Activated CD8-positive, alpha-beta T cell treated with anti-CD3 and anti-CD28 coated beads, Interleukin-2, amount 10 ng/mL, durations not matched to agents 7 days and 5 days (primary cell): ENCODE data around the gene ANP32E. TPM values are rescaled to one million over a fixed set of nuclear protein-coding genes. Genes with fewer than 3 reads are reported as not detected.
"Not testable (repeated sequence)": the region's sequence is repeated elsewhere in the genome, so short reads cannot be mapped to it uniquely, and the experiment has no call there.

Experiments
- ATAC-seq: fragments of 150-1000 bp; cut with Tn5 transposase; one replicate; pipeline ENCODE4 v1.10.0; 2021; ENCODE audit warnings: moderate library complexity
- CTCF ChIA-PET: fragments of 350-600 bp; sonication (Branson Sonifier 250); formaldehyde crosslinking; loops from one replicate; lab custom pipeline; 2021; ENCODE audit warnings: antibody characterized with exemption; lab: Charles Lee
- POLR2A ChIA-PET: fragments of 350-600 bp; sonication (Branson Sonifier 250); formaldehyde crosslinking; loops from one replicate; lab custom pipeline; 2021; ENCODE audit warnings: antibody characterized with exemption; lab: Charles Lee
- DNase-seq: peaks from one replicate; pipeline ENCODE4 v3.0.0-alpha.2; 2020
- H3K27ac Mint-ChIP-seq: one replicate; pipeline ENCODE4 v1.8.0; 2021; ENCODE audit warnings: mild to moderate bottlenecking, mixed read lengths
- H3K27me3 Mint-ChIP-seq: one replicate; pipeline ENCODE4 v1.8.0; 2021; ENCODE audit warnings: low read depth, mixed read lengths
- H3K36me3 Mint-ChIP-seq: one replicate; pipeline ENCODE4 v1.8.0; 2021; ENCODE audit warnings: low read depth, mixed read lengths
- H3K4me1 Mint-ChIP-seq: one replicate; pipeline ENCODE4 v1.8.0; 2021; ENCODE audit warnings: low read depth, mixed read lengths
- H3K4me3 Mint-ChIP-seq: one replicate; pipeline ENCODE4 v1.8.0; 2021; ENCODE audit warnings: mild to moderate bottlenecking, mixed read lengths
- H3K9me3 Mint-ChIP-seq: one replicate; pipeline ENCODE4 v1.8.0; 2022; ENCODE audit warnings: mixed read lengths; ENCODE audit not compliant: insufficient read depth
- total RNA-seq, 2 experiments: library from RNA; stranded (reverse); gene quantifications; one replicate each; pipeline ENCODE4 v1.2.3, GENCODE V29; 2021

The ANP32E gene
- total RNA-seq, 2 experiments from 2014 or later = 155 to 161 TPM

- CTCF ChIA-PET = interaction anchor here (0.9 to 1.2 kb wide), 5 partner anchors 12 to 145 kb away, joined by 3 to 4 read pairs (median 3); partner anchors contain the start of gene VPS45
- peak overlapping the region; percentile 97 for H3K27ac Mint-ChIP-seq
- POLR2A ChIA-PET = interaction anchor here (0.6 to 3.6 kb wide), 7 partner anchors 10 to 327 kb away, joined by 3 to 32 read pairs (median 3); partner anchors contain the start of gene ANP32E
- peaks cover 16% of the 10 kb centered on the region for H3K36me3 Mint-ChIP-seq
- ATAC-seq (peak; percentile 100), DNase-seq (peak; percentile 97)
- peaks cover 3% of the 10 kb centered on the region for H3K27me3 Mint-ChIP-seq
- peaks cover 20% of the 10 kb centered on the region for H3K4me1 Mint-ChIP-seq
- H3K9me3 Mint-ChIP-seq = no peaks in the 10 kb centered on the region
- H3K4me3 Mint-ChIP-seq = peak overlapping the region; percentile 85
Observed at GRCh38 chr1:150213170-150214098, 22.5 kb downstream of the ANP32E start.

- H3K9me3 Mint-ChIP-seq = no peaks in the 10 kb centered on the region
- CTCF ChIA-PET = interaction anchor here (0.9 to 1.8 kb wide), 3 partner anchors 11 to 44 kb away, joined by 3 to 7 read pairs (median 4); no protein-coding TSS in a partner anchor
- H3K27ac Mint-ChIP-seq = no peak overlapping the region
- POLR2A ChIA-PET = interaction anchor here (0.9 to 3.6 kb wide), 2 partner anchors 23 to 325 kb away, joined by 3 to 32 read pairs; partner anchors contain the start of gene ANP32E
- H3K27me3 Mint-ChIP-seq = peaks cover 3% of the 10 kb centered on the region
- no peak overlapping the region for H3K4me3 Mint-ChIP-seq
- DNase-seq (no peak), ATAC-seq (no peak)
- H3K4me1 Mint-ChIP-seq = peaks cover 20% of the 10 kb centered on the region
- peaks cover 15% of the 10 kb centered on the region for H3K36me3 Mint-ChIP-seq
Observed at GRCh38 chr1:150212070-150212469, 23.8 kb downstream of the ANP32E start.

GRCh38 chr1:150210706-150211105 lies 25.2 kb downstream of the ANP32E start:
- Mint-ChIP-seq H3K27me3 (peaks cover 5% of the 10 kb centered on the region), H3K9me3 (no peaks in the 10 kb centered on the region), H3K27ac (no peak overlapping the region), H3K4me3 (no peak overlapping the region), H3K36me3 (peaks cover 12% of the 10 kb centered on the region), H3K4me1 (peaks cover 20% of the 10 kb centered on the region)
- ChIA-PET POLR2A (interaction anchor here (1.3 kb wide), 1 partner anchor 323 kb away, joined by 3 read pairs; a partner anchor contains a TSS), CTCF (interaction anchor here (1.3 to 1.8 kb wide), 2 partner anchors 23 to 249 kb away, joined by 3 to 7 read pairs; no protein-coding TSS in a partner anchor)
- DNase-seq = no peak
- ATAC-seq = no peak

GRCh38 chr1:150210091-150210490 lies 25.8 kb downstream of the ANP32E start:
- H3K4me3 Mint-ChIP-seq = no peak overlapping the region
- DNase-seq (no peak), ATAC-seq (no peak)
- H3K9me3 Mint-ChIP-seq = no peaks in the 10 kb centered on the region
- peaks cover 5% of the 10 kb centered on the region for H3K27me3 Mint-ChIP-seq
- ChIA-PET POLR2A (interaction anchor here (1.3 kb wide), 1 partner anchor 323 kb away, joined by 3 read pairs; a partner anchor contains a TSS), CTCF (interaction anchor here (1.3 to 1.8 kb wide), 2 partner anchors 23 to 248 kb away, joined by 3 to 7 read pairs; no protein-coding TSS in a partner anchor)
- H3K4me1 Mint-ChIP-seq = peaks cover 19% of the 10 kb centered on the region
- peaks cover 12% of the 10 kb centered on the region for H3K36me3 Mint-ChIP-seq
- H3K27ac Mint-ChIP-seq = no peak overlapping the region

- not testable (repeated sequence) for H3K9me3 Mint-ChIP-seq, H3K36me3 Mint-ChIP-seq
Observed at GRCh38 chr1:150208460-150208859, 27.5 kb downstream of the ANP32E start.

GRCh38 chr1:150207281-150207971 lies 28.5 kb downstream of the ANP32E start:
- H3K27ac Mint-ChIP-seq = no peak overlapping the region
- no peaks in the 10 kb centered on the region for H3K9me3 Mint-ChIP-seq
- no peak for DNase-seq
- ChIA-PET CTCF (interaction anchor here (0.7 to 2.6 kb wide), 3 partner anchors 20 to 319 kb away, joined by 3 to 13 read pairs (median 4); a partner anchor contains a TSS), POLR2A (interaction anchor here (0.6 to 1.4 kb wide), 2 partner anchors 12 to 320 kb away, joined by 3 to 5 read pairs; a partner anchor contains a TSS)
- H3K27me3 Mint-ChIP-seq = peaks cover 7% of the 10 kb centered on the region
- no peaks in the 10 kb centered on the region for H3K36me3 Mint-ChIP-seq
- ATAC-seq = no peak
- H3K4me3 Mint-ChIP-seq = no peak overlapping the region
- H3K4me1 Mint-ChIP-seq = no peaks in the 10 kb centered on the region

More at GRCh38 chr1:150208460-150208859, 27.5 kb downstream of the ANP32E start:
- H3K27ac Mint-ChIP-seq, H3K4me3 Mint-ChIP-seq, H3K27me3 Mint-ChIP-seq, DNase-seq, POLR2A ChIA-PET, ATAC-seq, H3K4me1 Mint-ChIP-seq: not testable (repeated sequence)
- CTCF ChIA-PET = interaction anchor here (2.6 kb wide), 1 partner anchor 21 kb away, joined by 13 read pairs; no protein-coding TSS in a partner anchor

GRCh38 chr1:150196417-150196816 lies 39.5 kb downstream of the ANP32E start:
- DNase-seq (no peak), ATAC-seq (no peak)
- Mint-ChIP-seq H3K9me3 (no peaks in the 10 kb centered on the region), H3K4me3 (no peak overlapping the region), H3K27me3 (peaks cover 13% of the 10 kb centered on the region), H3K36me3 (no peaks in the 10 kb centered on the region), H3K27ac (no peak overlapping the region), H3K4me1 (no peaks in the 10 kb centered on the region)
- ChIA-PET POLR2A (no interaction called here), CTCF (interaction anchor here (1.9 kb wide), 1 partner anchor 9 kb away, joined by 10 read pairs; no protein-coding TSS in a partner anchor)

- POLR2A ChIA-PET = no interaction called here
- no peaks in the 10 kb centered on the region for H3K9me3 Mint-ChIP-seq
- H3K4me3 Mint-ChIP-seq = no peak overlapping the region
- H3K4me1 Mint-ChIP-seq = no peaks in the 10 kb centered on the region
- H3K27me3 Mint-ChIP-seq = peaks cover 10% of the 10 kb centered on the region
- DNase-seq = no peak
- no peak for ATAC-seq
- H3K27ac Mint-ChIP-seq = no peak overlapping the region
- CTCF ChIA-PET = no interaction called here
- H3K36me3 Mint-ChIP-seq = no peaks in the 10 kb centered on the region
Observed at GRCh38 chr1:150194381-150195031, 41.4 kb downstream of the ANP32E start.

- Mint-ChIP-seq H3K27me3 (peaks cover 6% of the 10 kb centered on the region), H3K4me1 (peaks cover 10% of the 10 kb centered on the region), H3K36me3 (no peaks in the 10 kb centered on the region), H3K4me3 (no peak overlapping the region), H3K9me3 (no peaks in the 10 kb centered on the region), H3K27ac (no peak overlapping the region)
- no peak for DNase-seq
- ATAC-seq = no peak
- POLR2A ChIA-PET = no interaction called here
- CTCF ChIA-PET = interaction anchor here (0.8 to 1.3 kb wide), 3 partner anchors 119 to 230 kb away, joined by 3 read pairs; no protein-coding TSS in a partner anchor
Observed at GRCh38 chr1:150192012-150192411, 43.9 kb downstream of the ANP32E start.

- no peaks in the 10 kb centered on the region for H3K36me3 Mint-ChIP-seq
- H3K4me1 Mint-ChIP-seq = peaks cover 15% of the 10 kb centered on the region
- CTCF ChIA-PET = interaction anchor here (0.6 to 5.0 kb wide), 46 partner anchors 8 to 299 kb away, joined by 3 to 101 read pairs (median 6); partner anchors contain the start of genes RPRD2 and VPS45
- H3K4me3 Mint-ChIP-seq = no peak overlapping the region
- no peaks in the 10 kb centered on the region for H3K27me3 Mint-ChIP-seq
- ATAC-seq (peak; percentile 61), DNase-seq (no peak)
- POLR2A ChIA-PET = interaction anchor here (0.6 to 1.9 kb wide), 5 partner anchors 26 to 308 kb away, joined by 3 to 35 read pairs (median 3); a partner anchor contains a TSS
- H3K27ac Mint-ChIP-seq = no peak overlapping the region
- no peaks in the 10 kb centered on the region for H3K9me3 Mint-ChIP-seq
Observed at GRCh38 chr1:150187560-150187931, 48.4 kb downstream of the ANP32E start.
